GM10248 (cell line): ENCODE data around the gene GOLIM4.
"Not testable (repeated sequence)": the region's sequence is repeated elsewhere in the genome, so short reads cannot be mapped to it uniquely, and the experiment has no call there.

ENCODE experiments used
- CTCF ChIA-PET: fragments of 300-600 bp; sonication (Branson Sonifier 250); formaldehyde crosslinking; extraction: SDS; loops from one replicate; lab custom pipeline; 2021; ENCODE audit warnings: antibody characterized with exemption; lab: Yijun Ruan, JAX
- POLR2A ChIA-PET: fragments of 350-650 bp; sonication (Branson Sonifier 250); formaldehyde crosslinking; extraction: SDS; loops from one replicate; lab custom pipeline; 2020; ENCODE audit warnings: antibody characterized with exemption; lab: Yijun Ruan, JAX
- DNase-seq: peaks from one replicate; pipeline ENCODE4 v3.0.0; 2012; ENCODE audit errors: extremely low spot score
- TF ChIP-seq, protein P1 (sequence below): IDR thresholded peaks from 2 replicates; pipeline ENCODE4 v1.5.1; 2012; ENCODE audit warnings: mild to moderate bottlenecking, low read depth; ENCODE audit errors: extremely low read depth, missing control alignments, control extremely low read depth

GOLIM4 gene

DNA sequence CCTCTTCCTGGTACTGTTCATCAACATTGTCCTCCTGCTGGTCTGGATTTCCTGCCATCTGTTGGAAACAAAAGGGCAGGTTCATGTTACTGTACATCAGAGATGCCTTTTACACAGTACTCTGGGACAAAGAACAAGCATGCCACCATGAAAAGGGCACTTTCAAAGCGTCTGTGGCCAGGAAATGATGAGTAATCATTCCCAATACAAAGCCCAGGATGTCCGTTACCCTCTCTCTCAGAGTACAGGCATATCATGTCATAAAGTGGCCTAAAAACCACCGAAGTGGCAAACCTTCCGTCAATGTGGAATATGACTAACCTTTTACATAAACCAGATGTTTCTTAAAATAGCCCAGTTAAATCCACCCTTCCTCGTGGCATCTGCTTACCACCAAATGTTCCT is 71.2 kb downstream of the GOLIM4 start:
- TF ChIP-seq, protein P1, sequence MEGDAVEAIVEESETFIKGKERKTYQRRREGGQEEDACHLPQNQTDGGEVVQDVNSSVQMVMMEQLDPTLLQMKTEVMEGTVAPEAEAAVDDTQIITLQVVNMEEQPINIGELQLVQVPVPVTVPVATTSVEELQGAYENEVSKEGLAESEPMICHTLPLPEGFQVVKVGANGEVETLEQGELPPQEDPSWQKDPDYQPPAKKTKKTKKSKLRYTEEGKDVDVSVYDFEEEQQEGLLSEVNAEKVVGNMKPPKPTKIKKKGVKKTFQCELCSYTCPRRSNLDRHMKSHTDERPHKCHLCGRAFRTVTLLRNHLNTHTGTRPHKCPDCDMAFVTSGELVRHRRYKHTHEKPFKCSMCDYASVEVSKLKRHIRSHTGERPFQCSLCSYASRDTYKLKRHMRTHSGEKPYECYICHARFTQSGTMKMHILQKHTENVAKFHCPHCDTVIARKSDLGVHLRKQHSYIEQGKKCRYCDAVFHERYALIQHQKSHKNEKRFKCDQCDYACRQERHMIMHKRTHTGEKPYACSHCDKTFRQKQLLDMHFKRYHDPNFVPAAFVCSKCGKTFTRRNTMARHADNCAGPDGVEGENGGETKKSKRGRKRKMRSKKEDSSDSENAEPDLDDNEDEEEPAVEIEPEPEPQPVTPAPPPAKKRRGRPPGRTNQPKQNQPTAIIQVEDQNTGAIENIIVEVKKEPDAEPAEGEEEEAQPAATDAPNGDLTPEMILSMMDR, result no peak
- ChIA-PET CTCF (no interaction called here), POLR2A (no interaction called here)
- no peak for DNase-seq

DNA sequence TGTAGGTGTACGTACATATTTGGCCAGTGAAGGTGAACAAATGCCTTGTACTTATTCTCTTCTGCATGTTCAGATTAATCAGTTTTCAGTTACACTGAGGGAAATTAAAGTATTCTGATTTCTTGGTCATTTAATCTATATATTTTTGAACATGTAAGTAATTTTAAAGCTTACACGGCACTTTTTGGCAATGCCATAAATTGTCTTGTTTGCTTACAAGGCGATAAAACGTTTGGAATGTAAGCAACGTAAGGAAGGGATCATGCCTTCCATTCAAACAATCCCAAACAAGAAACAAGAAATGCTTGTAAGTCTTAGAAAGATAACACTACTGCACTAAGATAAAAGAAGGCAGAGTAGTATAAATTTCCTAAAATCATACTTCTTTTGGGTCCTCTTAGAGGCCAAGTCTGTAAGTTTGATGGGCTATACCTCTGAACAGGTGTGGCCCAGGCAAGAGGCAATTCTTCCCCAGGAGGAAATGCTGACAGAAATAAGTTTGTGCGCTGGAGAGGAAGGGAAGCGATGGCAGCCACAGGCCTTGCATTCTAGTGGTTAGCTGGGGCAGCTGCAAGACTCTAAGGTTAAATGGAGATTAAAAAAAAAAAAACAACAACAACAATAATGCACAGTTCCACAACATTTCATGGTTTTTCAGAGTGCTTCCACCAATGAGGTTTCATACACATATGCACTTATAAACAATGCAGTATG is 73.8 kb downstream of the GOLIM4 start:
- no peak for DNase-seq
- POLR2A ChIA-PET, result no interaction called here
- CTCF ChIA-PET, result interaction anchor here (1.0 to 1.6 kb wide), 3 partner anchors 10 to 73 kb away, joined by 3 to 4 read pairs (median 3); no protein-coding TSS in a partner anchor
- TF ChIP-seq, protein P1, result no peak

DNA sequence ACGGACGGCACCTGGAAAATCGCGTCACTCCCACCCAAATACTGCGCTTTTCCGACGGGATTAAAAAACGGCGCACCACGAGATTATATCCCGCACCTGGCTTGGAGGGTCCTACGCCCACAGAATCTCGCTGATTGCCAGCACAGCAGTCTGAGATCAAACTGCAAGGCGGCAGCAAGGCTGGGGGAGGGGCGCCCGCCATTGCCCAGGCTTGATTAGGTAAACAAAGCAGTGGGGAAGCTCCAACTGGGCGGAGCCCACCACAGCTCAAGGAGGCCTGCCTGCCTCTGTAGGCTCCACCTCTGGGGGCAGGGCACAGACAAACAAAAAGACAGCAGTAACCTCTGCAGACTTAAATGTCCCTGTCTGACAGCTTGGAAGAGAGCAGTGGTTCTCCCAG is 84.4 kb downstream of the GOLIM4 start:
- DNase-seq, CTCF ChIA-PET, POLR2A ChIA-PET: not testable (repeated sequence)

DNA sequence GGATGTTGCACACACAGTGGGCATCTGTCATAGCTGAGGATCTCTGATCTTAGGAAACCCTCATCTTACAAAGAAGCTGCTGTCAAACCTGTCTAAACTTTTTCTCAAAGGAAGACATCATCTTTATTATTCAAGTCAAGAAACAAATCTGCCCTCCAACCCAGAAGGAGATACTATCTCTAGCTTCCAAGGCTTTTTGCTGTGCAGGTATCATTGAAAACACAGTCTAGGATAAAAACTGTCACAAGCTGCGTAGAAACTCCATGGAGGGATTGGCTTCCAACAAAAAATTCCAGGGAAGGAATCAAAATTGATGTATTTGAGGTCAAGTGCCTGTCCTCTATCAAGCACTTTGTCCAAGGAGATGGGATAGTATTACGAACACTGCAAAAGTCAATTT is 89.1 kb downstream of the GOLIM4 start:
- TF ChIP-seq, protein P1, result no peak
- ChIA-PET CTCF (no interaction called here), POLR2A (no interaction called here)
- DNase-seq, result no peak

DNA sequence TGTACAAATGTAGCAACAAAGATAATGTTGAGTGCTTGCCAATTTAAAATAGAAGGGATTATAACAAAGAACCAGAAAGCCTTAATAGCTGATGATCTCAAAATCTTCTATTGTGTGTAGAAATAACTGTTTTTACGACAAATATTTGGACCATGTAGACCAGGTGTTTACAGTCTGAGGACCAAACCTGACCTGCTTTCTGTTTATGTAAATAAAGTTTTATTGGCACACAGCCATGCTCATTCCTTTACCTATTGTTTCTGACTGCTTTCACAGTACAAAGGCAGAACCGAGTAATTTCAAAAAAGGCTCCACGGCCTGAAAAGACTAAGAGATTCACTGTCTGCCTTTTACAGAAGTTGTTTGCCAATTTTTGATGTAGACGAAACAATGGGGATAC is 91.8 kb downstream of the GOLIM4 start:
- TF ChIP-seq, protein P1, result no peak
- ChIA-PET POLR2A (no interaction called here), CTCF (interaction anchor here (1.2 to 1.7 kb wide), 2 partner anchors 25 to 160 kb away, joined by 3 to 5 read pairs; no protein-coding TSS in a partner anchor)
- DNase-seq, result no peak

DNA sequence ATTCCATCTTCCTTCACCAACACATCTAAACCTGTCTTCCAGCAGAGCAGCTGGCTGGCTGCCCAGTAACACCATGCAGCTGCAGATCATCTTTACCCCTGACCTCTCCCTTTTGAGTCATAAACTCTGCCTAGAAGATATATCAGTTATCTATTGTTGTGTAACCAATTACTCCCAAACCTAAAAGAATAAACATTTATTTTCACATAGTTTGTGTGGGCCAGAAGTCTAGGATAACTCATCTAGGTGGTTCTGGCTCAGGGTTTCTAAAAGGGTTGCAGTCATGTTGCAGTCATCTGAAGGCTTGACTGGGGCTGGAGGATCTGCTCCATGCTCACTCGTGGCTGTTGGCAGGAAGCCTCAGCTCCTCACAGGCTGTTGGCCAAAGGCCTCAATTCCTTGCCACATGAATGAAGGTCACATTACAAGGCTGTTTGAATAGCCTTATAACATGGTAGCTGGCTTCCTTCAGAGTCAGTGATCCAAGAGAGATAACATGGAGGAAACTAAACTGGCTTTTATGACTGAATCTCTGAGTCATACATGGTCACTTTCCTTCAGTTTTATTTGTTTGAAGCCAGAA is 92.8 kb downstream of the GOLIM4 start:
- TF ChIP-seq, protein P1, result no peak
- CTCF ChIA-PET, result interaction anchor here (1.2 to 2.1 kb wide), 3 partner anchors 26 to 162 kb away, joined by 3 to 5 read pairs (median 5); no protein-coding TSS in a partner anchor
- POLR2A ChIA-PET, result no interaction called here
- no peak for DNase-seq

DNA sequence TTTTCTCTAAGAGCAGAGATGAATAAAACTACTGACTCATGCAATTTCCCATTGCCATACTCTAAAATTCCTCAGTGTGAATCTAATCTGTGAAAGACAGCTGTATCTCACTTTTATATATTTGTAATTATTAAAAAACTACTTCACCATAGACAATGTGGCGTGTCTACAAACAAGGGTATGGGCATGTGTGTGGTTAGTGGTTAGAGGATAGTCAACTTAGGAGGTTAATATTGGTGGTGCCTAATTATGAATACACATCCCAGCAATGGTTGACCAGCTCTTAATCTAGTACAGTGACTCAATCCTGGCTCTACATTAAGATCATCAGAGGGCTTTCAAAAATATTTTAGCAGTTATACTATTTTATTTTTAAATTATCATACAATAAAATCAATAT is 94.5 kb downstream of the GOLIM4 start:
- ChIA-PET POLR2A (no interaction called here), CTCF (interaction anchor here (0.6 to 2.1 kb wide), 3 partner anchors 10 to 572 kb away, joined by 3 to 6 read pairs (median 5); no protein-coding TSS in a partner anchor)
- DNase-seq, result no peak
- TF ChIP-seq, protein P1, result no peak
